ENCODE measurements around the gene HOXC4.

DNA sequence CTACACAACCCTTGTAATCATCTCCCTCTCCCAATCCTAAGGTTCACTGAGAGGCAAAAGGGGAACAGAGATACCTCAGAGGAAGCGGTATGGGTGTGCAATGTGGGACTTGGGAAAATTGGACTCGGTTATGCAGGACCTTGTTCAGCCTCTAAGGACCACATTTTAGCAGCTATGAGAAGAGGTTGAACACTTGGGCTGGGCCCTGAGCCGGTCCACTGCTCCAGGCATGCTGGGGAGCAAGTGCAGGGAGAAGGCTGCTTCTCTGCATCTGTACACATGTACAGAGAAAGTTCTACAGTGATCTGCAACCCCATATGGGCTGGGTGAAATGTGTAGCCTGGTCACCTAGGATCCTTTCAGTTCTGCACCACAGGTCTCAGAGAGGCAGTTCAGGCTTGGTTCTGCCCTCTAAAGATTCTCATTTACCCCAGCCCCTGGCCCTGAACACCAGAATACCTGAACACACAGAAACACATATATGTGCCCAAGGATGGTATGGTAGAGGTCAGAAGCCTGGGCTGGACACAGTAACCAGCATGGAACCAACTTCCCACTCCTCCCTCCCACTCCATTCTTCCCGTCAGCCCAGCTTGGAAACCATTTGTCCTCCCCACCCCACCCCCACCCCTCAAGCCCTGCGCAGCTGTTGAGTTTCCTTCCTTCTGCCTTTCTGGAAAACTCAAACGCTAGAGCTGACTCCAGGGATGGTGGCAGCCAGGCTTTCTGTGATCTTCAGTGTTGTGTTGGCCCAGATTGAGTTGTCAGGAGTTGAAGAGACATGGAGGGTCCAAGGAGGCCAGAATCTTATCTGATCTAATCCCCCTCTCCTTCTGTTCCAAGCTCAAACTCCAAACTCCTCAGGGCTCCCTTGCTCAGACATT, 10.4 kb upstream of the HOXC4 start:
- TF ChIP-seq CTCF (IDR thresholded peaks at IDR 0.05; ENCODE audit: extremely low read depth in 1 of 2, insufficient read depth in 1 of 2, low read depth in 1 of 2, low read length in 2 of 2): no peak
- no peak for TF ChIP-seq EZH2 (IDR thresholded peaks at IDR 0.05; ENCODE audit: borderline replicate concordance, low read depth, low read length, severe bottlenecking)
- TF ChIP-seq MAX (IDR thresholded peaks at IDR 0.05; ENCODE audit: insufficient read depth, insufficient read length): no peak
